A549 (cell line): ENCODE results near the gene OAS3. TPM values are rescaled to one million over a fixed set of nuclear protein-coding genes. Genes with fewer than 3 reads are reported as not detected.

Source experiments
- polyA plus RNA-seq, 4 experiments: library from polyadenylated mRNA; depleted of rRNA in 3 of 4; stranded (reverse); fragments of >200 nt; fragmentation: RNase III in 1 of 4; extraction: RNeasy Plus Mini Kit Qiagen cat#74134 plus additional on column Dnase treatment in 1 of 4; gene quantifications; 2 replicates in 3 of 4; 3 replicates in 1 of 4; pipeline ENCODE4 v1.2.3, GENCODE V29; 2011 to 2017

The OAS3 gene
- polyA plus RNA-seq, 2 of the 4 experiments (the other 2 are of a cell fraction) = 22.7 to 36.7 TPM

Other genes with a start within 250 kb of the OAS3 start
- 0.22 and 0.31 TPM in 2 replicates for gene RPH3A, start 146.7 kb upstream of the OAS3 start, polyA plus RNA-seq (2011; rRNA removed)
- 0.21 to 0.36 TPM (median 0.27 TPM) in 3 replicates for gene RPH3A, start 146.7 kb upstream of the OAS3 start, polyA plus RNA-seq (2017; fragmentation: RNase III; extraction: RNeasy Plus Mini Kit Qiagen cat#74134 plus additional on column Dnase treatment)
- 52.8 and 72.8 TPM in 2 replicates for gene OAS1, start 31.5 kb upstream of the OAS3 start, polyA plus RNA-seq (2011; rRNA removed)
- 41.3 to 63.6 TPM (median 48.4 TPM) in 3 replicates for gene OAS1, start 31.5 kb upstream of the OAS3 start, polyA plus RNA-seq (2017; fragmentation: RNase III; extraction: RNeasy Plus Mini Kit Qiagen cat#74134 plus additional on column Dnase treatment)
- gene OAS2, start 40.0 kb downstream of the OAS3 start, polyA plus RNA-seq (2011; rRNA removed) = 0.19 and 0.36 TPM in 2 replicates
- 0.05 TPM in 1 of 3 replicates, not detected in the others for gene OAS2, start 40.0 kb downstream of the OAS3 start, polyA plus RNA-seq (2017; fragmentation: RNase III; extraction: RNeasy Plus Mini Kit Qiagen cat#74134 plus additional on column Dnase treatment)
- 0.28 and 0.36 TPM in 2 replicates for gene DTX1, start 118.3 kb downstream of the OAS3 start, polyA plus RNA-seq (2011; rRNA removed)
- gene DTX1, start 118.3 kb downstream of the OAS3 start, polyA plus RNA-seq (2017; fragmentation: RNase III; extraction: RNeasy Plus Mini Kit Qiagen cat#74134 plus additional on column Dnase treatment) = 0.28 to 0.37 TPM (median 0.29 TPM) in 3 replicates
- 0.34 and 0.36 TPM in 2 replicates for gene RASAL1, start 197.3 kb downstream of the OAS3 start, polyA plus RNA-seq (2011; rRNA removed)
- 0.18 to 0.30 TPM (median 0.30 TPM) in 3 replicates for gene RASAL1, start 197.3 kb downstream of the OAS3 start, polyA plus RNA-seq (2017; fragmentation: RNase III; extraction: RNeasy Plus Mini Kit Qiagen cat#74134 plus additional on column Dnase treatment)
- gene CFAP73, start 211.2 kb downstream of the OAS3 start, polyA plus RNA-seq (2011; rRNA removed) = not detected in 2 replicates
- 0.05 TPM in 1 of 3 replicates, not detected in the others for gene CFAP73, start 211.2 kb downstream of the OAS3 start, polyA plus RNA-seq (2017; fragmentation: RNase III; extraction: RNeasy Plus Mini Kit Qiagen cat#74134 plus additional on column Dnase treatment)
- gene DDX54, start 247.0 kb downstream of the OAS3 start, polyA plus RNA-seq (2011; rRNA removed) = 60.6 and 62.4 TPM in 2 replicates
- gene DDX54, start 247.0 kb downstream of the OAS3 start, polyA plus RNA-seq (2017; fragmentation: RNase III; extraction: RNeasy Plus Mini Kit Qiagen cat#74134 plus additional on column Dnase treatment) = 55.9 to 64.5 TPM (median 62.2 TPM) in 3 replicates
- 16.7 and 18.6 TPM in 2 replicates for gene RITA1, start 247.2 kb downstream of the OAS3 start, polyA plus RNA-seq (2011; rRNA removed)
- 19.6 to 20.5 TPM (median 19.8 TPM) in 3 replicates for gene RITA1, start 247.2 kb downstream of the OAS3 start, polyA plus RNA-seq (2017; fragmentation: RNase III; extraction: RNeasy Plus Mini Kit Qiagen cat#74134 plus additional on column Dnase treatment)